HFFc6 (cell line): ENCODE results near the gene SELENOO. TPM values are rescaled to one million over a fixed set of nuclear protein-coding genes. Genes with fewer than 3 reads are reported as not detected.

Experiments used
- DNase-seq: peaks from one replicate; pipeline ENCODE4 v3.0.0-alpha.2; 2018
- H3K27ac Mint-ChIP-seq: 2 replicates; pipeline ENCODE4 v1.8.0; 2020; ENCODE audit warnings: mild to moderate bottlenecking, mixed read lengths
- H3K27me3 Mint-ChIP-seq: 2 replicates; pipeline ENCODE4 v1.8.0; 2021; ENCODE audit warnings: mild to moderate bottlenecking, moderate library complexity, mixed read lengths; ENCODE audit not compliant: insufficient read depth
- H3K36me3 Mint-ChIP-seq: 2 replicates; pipeline ENCODE4 v1.8.0; 2021; ENCODE audit warnings: low read depth, mixed read lengths
- H3K4me1 Mint-ChIP-seq: 2 replicates; pipeline ENCODE4 v1.8.0; 2020; ENCODE audit warnings: low read depth, mixed read lengths
- H3K4me3 Mint-ChIP-seq: 2 replicates; pipeline ENCODE4 v1.8.0; 2020; ENCODE audit warnings: mild to moderate bottlenecking, moderate library complexity, mixed read lengths
- H3K9me3 Mint-ChIP-seq: 2 replicates; pipeline ENCODE4 v1.8.0; 2020; ENCODE audit warnings: mild to moderate bottlenecking, mixed read lengths
- CTCF ChIP-seq: fragments of 200-600 bp; sonication (generic); IDR thresholded peaks from 2 replicates; pipeline ENCODE4 v1.5.0; 2021; ENCODE audit warnings: antibody characterized with exemption, mild to moderate bottlenecking
- total RNA-seq, 6 experiments: library from RNA; stranded (reverse); fragmentation: NEBNext Ultra II Directional; extraction: Animal tissue kit (Norgen Biotek cat#: 25700); gene quantifications; 2 replicates in 1 of 6; 3 replicates in 5 of 6; pipeline ENCODE4 v1.2.3, GENCODE V29; 2021

SELENOO gene
- total RNA-seq, 6 experiments from 2014 or later = 14.4 to 18.0 (median 16.0) TPM

- Mint-ChIP-seq H3K36me3 (no peaks in the 10 kb centered on the region), H3K4me3 (peak overlapping the region; percentile 76), H3K9me3 (no peaks in the 10 kb centered on the region), H3K27me3 (peaks cover 28% of the 10 kb centered on the region), H3K4me1 (no peaks in the 10 kb centered on the region), H3K27ac (peak overlapping the region; percentile 49; the same call in 1 of the 2 replicates)
- no peak for TF ChIP-seq CTCF
- no peak for DNase-seq
Observed at GRCh38 chr22:50171319-50171964, 29.4 kb upstream of the SELENOO start.

GRCh38 chr22:50171965-50172421, 28.8 kb upstream of the SELENOO start:
- Mint-ChIP-seq H3K27ac (no peak overlapping the region), H3K9me3 (no peaks in the 10 kb centered on the region), H3K36me3 (no peaks in the 10 kb centered on the region), H3K4me1 (no peaks in the 10 kb centered on the region), H3K4me3 (no peak overlapping the region), H3K27me3 (peaks cover 28% of the 10 kb centered on the region)
- no peak for TF ChIP-seq CTCF
- no peak for DNase-seq

- TF ChIP-seq CTCF = no peak
- no peaks in the 10 kb centered on the region for H3K36me3 Mint-ChIP-seq
- H3K27me3 Mint-ChIP-seq = peaks cover 25% of the 10 kb centered on the region
- no peak overlapping the region for H3K4me3 Mint-ChIP-seq
- no peak overlapping the region for H3K27ac Mint-ChIP-seq
- no peaks in the 10 kb centered on the region for H3K9me3 Mint-ChIP-seq
- no peak for DNase-seq
- no peaks in the 10 kb centered on the region for H3K4me1 Mint-ChIP-seq
Observed at GRCh38 chr22:50173311-50173982, 27.4 kb upstream of the SELENOO start.

GRCh38 chr22:50173983-50174355, 26.8 kb upstream of the SELENOO start:
- no peaks in the 10 kb centered on the region for H3K36me3 Mint-ChIP-seq
- peaks cover 20% of the 10 kb centered on the region for H3K27me3 Mint-ChIP-seq
- no peak overlapping the region for H3K27ac Mint-ChIP-seq
- no peaks in the 10 kb centered on the region for H3K4me1 Mint-ChIP-seq
- no peaks in the 10 kb centered on the region for H3K9me3 Mint-ChIP-seq
- H3K4me3 Mint-ChIP-seq = no peak overlapping the region
- DNase-seq = no peak
- TF ChIP-seq CTCF = no peak

- no peak overlapping the region for H3K27ac Mint-ChIP-seq
- TF ChIP-seq CTCF = no peak
- DNase-seq = no peak
- H3K9me3 Mint-ChIP-seq = no peaks in the 10 kb centered on the region
- peaks cover 19% of the 10 kb centered on the region for H3K27me3 Mint-ChIP-seq
- H3K4me1 Mint-ChIP-seq = no peaks in the 10 kb centered on the region
- no peaks in the 10 kb centered on the region for H3K36me3 Mint-ChIP-seq
- H3K4me3 Mint-ChIP-seq = no peak overlapping the region
Observed at GRCh38 chr22:50174382-50175190, 26.2 kb upstream of the SELENOO start.
